K562 (cell line): Measurements from ENCODE around the gene ZNF625. TPM values are rescaled to one million over a fixed set of nuclear protein-coding genes. Genes with fewer than 3 reads are reported as not detected.

Experiments used
- ATAC-seq: fragments of 200-7000 bp; cut with Tn5 transposase; 3 replicates; pipeline ENCODE4 v1.9.1; 2020; ENCODE audit warnings: moderate library complexity
- BruUV-seq: library from RNA; stranded (reverse); fragments of 400-500 nt; replicated peaks from 2 replicates; lab custom pipeline; 2021; lab: Mats Ljungman, UMichigan
- CTCF ChIA-PET: fragments of 300-600 bp; formaldehyde crosslinking; extraction: SDS; loops from one replicate; lab custom pipeline; 2021; ENCODE audit warnings: low intra/inter-chr PET ratio; lab: Yijun Ruan, JAX
- POLR2A ChIA-PET: fragments of 300-600, 350-650 bp; sonication (Branson Sonifier 250); formaldehyde crosslinking; extraction: SDS; loops from one replicate; lab custom pipeline; 2021; ENCODE audit warnings: antibody characterized with exemption, inconsistent platforms; lab: Yijun Ruan, JAX
- DNase-seq, 4 experiments: peaks; one replicate each; pipeline versions ENCODE4 v3.0.0 to v3.0.0-alpha.2; 2011 to 2018; ENCODE audit warnings: low spot score in 3 of 4, mixed read lengths in 3 of 4; ENCODE audit errors: extremely low read depth in 1 of 4
- FAIRE-seq: peaks from 2 replicates; lab custom pipeline; 2011; peaks lifted over from hg19 to GRCh38; lab: Jason Lieb, UNC
- H2AFZ ChIP-seq: 2 replicates; pipeline ENCODE4 v1.6.0; 2011; ENCODE audit warnings: low read depth, low read length, control low read depth, inconsistent platforms
- H3K27ac ChIP-seq: fragments of 200-600 bp; 3 replicates; pipeline ENCODE4 v1.8.0; 2011; ENCODE audit warnings: low read depth, mild to moderate bottlenecking, control low read depth, inconsistent platforms, low read length, moderate library complexity, mixed read lengths; ENCODE audit errors: extremely low read depth
- H3K27me3 ChIP-seq, 2 experiments: fragments of 300-600 bp in 1 of 2; 2 replicates in 1 of 2; 3 replicates in 1 of 2; pipeline versions ENCODE4 v1.6.0 to v1.8.0; 2011; ENCODE audit warnings: inconsistent platforms in 2 of 2, low read length in 2 of 2, mild to moderate bottlenecking in 1 of 2, mixed read lengths in 1 of 2, moderate library complexity in 1 of 2; ENCODE audit not compliant: control insufficient read depth in 2 of 2, insufficient read depth in 2 of 2
- H3K36me3 ChIP-seq: fragments of 300-600 bp; 3 replicates; pipeline ENCODE4 v1.8.0; 2011; ENCODE audit warnings: mild to moderate bottlenecking, low read length, inconsistent platforms; ENCODE audit not compliant: control insufficient read depth, insufficient read depth
- H3K4me1 ChIP-seq, 2 experiments: fragments of 200-600 bp in 1 of 2; replicated peaks in 1 of 2; 2 replicates in 1 of 2; 3 replicates in 1 of 2; pipeline versions ENCODE4 v1.5.1 to v1.8.0; 2011; ENCODE audit warnings: inconsistent platforms in 2 of 2, low read length in 2 of 2, mild to moderate bottlenecking in 1 of 2, mixed read lengths in 1 of 2, moderate library complexity in 1 of 2; ENCODE audit not compliant: control insufficient read depth in 2 of 2, insufficient read depth in 2 of 2
- H3K4me2 ChIP-seq: 2 replicates; pipeline ENCODE4 v1.6.1; 2011; ENCODE audit warnings: low read length, control low read depth, inconsistent platforms, mixed read lengths; ENCODE audit not compliant: insufficient read depth
- H3K4me3 ChIP-seq: fragments of 200-600 bp; sonication (generic), shearing (Covaris generic); 2 replicates; pipeline ENCODE4 v1.5.1; 2016; ENCODE audit warnings: control low read depth, inconsistent platforms
- H3K79me2 ChIP-seq: fragments of 200-600 bp; 3 replicates; pipeline ENCODE4 v1.8.0; 2011; ENCODE audit warnings: low read length, inconsistent platforms; ENCODE audit not compliant: control insufficient read depth, insufficient read depth
- H3K9ac ChIP-seq, 2 experiments: 2 replicates each; pipeline versions ENCODE4 v1.6.0 to v1.6.1; 2011; ENCODE audit warnings: low read depth in 2 of 2, low read length in 2 of 2, control low read depth in 1 of 2, inconsistent platforms in 1 of 2, mild to moderate bottlenecking in 1 of 2, mixed read lengths in 1 of 2; ENCODE audit not compliant: insufficient read depth in 1 of 2
- H3K9me1 ChIP-seq: one replicate; pipeline ENCODE4 v1.6.0; 2011; ENCODE audit warnings: inconsistent platforms, mild to moderate bottlenecking, low read length, moderate library complexity; ENCODE audit not compliant: control insufficient read depth, insufficient read depth
- H3K9me3 ChIP-seq: replicated peaks from 2 replicates; pipeline ENCODE4 v1.5.1; 2011; ENCODE audit warnings: low read depth, low read length, inconsistent platforms; ENCODE audit not compliant: control insufficient read depth, insufficient read depth
- H4K20me1 ChIP-seq: replicated peaks from 2 replicates; pipeline ENCODE4 v1.6.1; 2011; ENCODE audit warnings: low read length, inconsistent platforms, mixed read lengths; ENCODE audit not compliant: control insufficient read depth, insufficient read depth
- AFF1 ChIP-seq, 2 experiments: fragments of 450-650 bp; IDR thresholded peaks; 2 replicates each; pipeline ENCODE4 v1.6.1; 2018; ENCODE audit warnings: mild to moderate bottlenecking in 2 of 2, low read depth in 1 of 2; ENCODE audit not compliant: partially characterized antibody in 2 of 2
- ATF7 ChIP-seq: fragments of 450-650 bp; IDR thresholded peaks from 2 replicates; pipeline ENCODE4 v1.7.1; 2014; ENCODE audit warnings: mild to moderate bottlenecking, moderate library complexity
- CTCF ChIP-seq, 3 experiments: IDR thresholded peaks in 2 of 3; conservative IDR thresholded peaks in 1 of 3; 2 replicates each; pipeline ENCODE4 v1.5.1; 2011 to 2012; ENCODE audit warnings: low read length in 3 of 3, mild to moderate bottlenecking in 3 of 3, control low read depth in 2 of 3, improper control_type of control experiment in 1 of 3, inconsistent platforms in 1 of 3, low read depth in 1 of 3, mixed read lengths in 1 of 3, moderate library complexity in 1 of 3; ENCODE audit not compliant: insufficient read depth in 2 of 3
- FIP1L1 ChIP-seq: fragments of 200-400 bp; formaldehyde crosslinking; IDR thresholded peaks from 2 replicates; pipeline ENCODE4 v1.6.1; 2018; ENCODE audit warnings: mild to moderate bottlenecking, low read depth, low read length; ENCODE audit not compliant: poor library complexity, severe bottlenecking
- FOXP1 ChIP-seq: sonication (generic); formaldehyde crosslinking; IDR thresholded peaks from 2 replicates; pipeline ENCODE4 v1.8.0; 2022; ENCODE audit warnings: mild to moderate bottlenecking, missing genetic modification reagents
- HMG20A ChIP-seq: fragments of 450-650 bp; formaldehyde crosslinking; conservative IDR thresholded peaks from 2 replicates; pipeline ENCODE4 v1.4.0; 2020; ENCODE audit warnings: mild to moderate bottlenecking, mixed read lengths
- HOMEZ ChIP-seq: fragments of 250-450 bp; sonication (Bioruptor Pico); IDR thresholded peaks from 2 replicates; pipeline ENCODE4 v1.4.0; 2020; ENCODE audit warnings: mild to moderate bottlenecking, moderate library complexity
- MAFK ChIP-seq: IDR thresholded peaks from 2 replicates; pipeline ENCODE4 v1.6.1; 2011; ENCODE audit warnings: low read length, improper control_type of control experiment
- PML ChIP-seq: IDR thresholded peaks from 2 replicates; pipeline ENCODE4 v1.6.1; 2012; ENCODE audit warnings: low read length, inconsistent platforms
- ZBTB11 ChIP-seq, 3 experiments: fragments of 200-800 bp in 1 of 3; fragments of 250-450 bp in 1 of 3; fragments of 450-650 bp in 1 of 3; sonication (Bioruptor Pico) in 1 of 3; sonication (Bioruptor generic) in 1 of 3; formaldehyde crosslinking in 1 of 3; IDR thresholded peaks; 2 replicates each; pipeline versions ENCODE4 v1.6.1 to v1.8.0; 2016 to 2022; ENCODE audit warnings: mild to moderate bottlenecking in 2 of 3, missing genetic modification characterization in 2 of 3, missing compliant biosample characterization in 1 of 3, moderate library complexity in 1 of 3
- ZNF644 ChIP-seq: fragments of 200-800 bp; sonication (Bioruptor generic); IDR thresholded peaks from 2 replicates; pipeline ENCODE4 v1.6.1; 2016; ENCODE audit warnings: low read depth, missing genetic modification characterization, missing compliant biosample characterization
- WGBS: fragments of 100-300 bp; shearing (Covaris generic); methylation state at CpG from one replicate; pipeline ENCODE4 v1.1.6; 2016; ENCODE audit warnings: low coverage, mixed read lengths; ENCODE audit not compliant: insufficient coverage; ENCODE audit errors: missing lambda C conversion rate; 5-methylcytosine and 5-hydroxymethylcytosine counted together
- in situ Hi-C: fragments of 300-500 bp; cut with MboI; formaldehyde crosslinking; loops from 4 replicates; pipeline ENCODE4 v1.15.0; 2018; ENCODE audit warnings: inconsistent platforms, mixed read lengths
- intact Hi-C: fragments of 100-400 bp; cut with micrococcal nuclease; formaldehyde crosslinking; loops from 2 replicates; pipeline ENCODE4 v1.14.2; 2022
- polyA plus RNA-seq, 8 experiments: library from polyadenylated mRNA; depleted of rRNA in 4 of 8; stranded (reverse) in 5 of 8; unstranded in 3 of 8; fragments of >200 nt; fragmentation: Nextera tagmentation in 2 of 8; fragmentation: Illumina TruSeq in 1 of 8; extraction: Ambion mirVana in 2 of 8; extraction: Trizol in 1 of 8; gene quantifications; 2 replicates each; pipeline versions ENCODE4 v1.2.1 to v1.2.3, GENCODE V29; 2011 to 2014; ENCODE audit warnings: inconsistent platforms in 1 of 8, missing spikeins in 1 of 8
- total RNA-seq, 7 experiments: library from RNA; depleted of rRNA in 6 of 7; stranded (reverse); fragments of >200 nt in 6 of 7; fragmentation: Illumina TruSeq in 2 of 7; extraction: Trizol in 2 of 7; gene quantifications; 2 replicates each; pipeline versions ENCODE4 v1.2.1 to v1.2.3, GENCODE V29; 2011 to 2021; ENCODE audit warnings: low replicate concordance in 1 of 7

Gene ZNF625
- total and polyA plus RNA-seq, 9 of the 15 experiments (the other 6 are each of a cell fraction or from before 2014, with no cell fraction given) = 0.07 to 0.09 TPM; not detected in 7

GRCh38 chr19:12205296-12205695 is 48.8 kb upstream of the ZNF625 start:
- CTCF ChIA-PET = no interaction called here
- Histone ChIP-seq H3K27ac (no peak overlapping the region), H3K79me2 (no peaks in the 10 kb centered on the region), H3K9ac (no peak overlapping the region), H3K4me1 (no peaks in the 10 kb centered on the region), H3K4me2 (no peak overlapping the region), H3K36me3 (no peaks in the 10 kb centered on the region), H4K20me1 (no peaks in the 10 kb centered on the region), H3K9me1 (no peaks in the 10 kb centered on the region), H3K9me3 (no peaks in the 10 kb centered on the region; the same call in 1 of the 2 replicates), H3K27me3 (no peaks in the 10 kb centered on the region), H2AFZ (no peak overlapping the region), H3K4me3 (no peak overlapping the region)
- ATAC-seq (no peak), FAIRE-seq (no peak), DNase-seq (no peak)
- in situ Hi-C loops (loop anchor here (10.0 kb wide), 1 partner anchor 470 kb away; no protein-coding TSS in a partner anchor), intact Hi-C loops (no loop called here)
- WGBS = 0% methylated on average over 4 of the region's 4 CpGs
- BruUV-seq = no TSS peak
- POLR2A ChIA-PET = no interaction called here
- TF ChIP-seq AFF1 (IDR thresholded peaks at IDR 0.05; ENCODE audit: low read depth in 1 of 2, partially characterized antibody in 2 of 2) (no peak), PML (no peak), HOMEZ (no peak), ZBTB11 (CRISPR knock-in tag; IDR thresholded peaks at IDR 0.05) (no peak), MAFK (no peak), FOXP1 (CRISPR knock-in tag) (no peak), ATF7 (no peak), HMG20A (CRISPR knock-in tag) (no peak), ZNF644 (tag) (no peak), CTCF (IDR thresholded peaks at IDR 0.05 in 2 of 3, conservative IDR thresholded peaks at IDR 0.05 in 1 of 3; ENCODE audit: insufficient read depth in 2 of 3, low read depth in 1 of 3, low read length in 3 of 3) (no peak), FIP1L1 (no peak)
